Calu3 (cell line): ENCODE results near the gene MINDY2. TPM values are rescaled to one million over a fixed set of nuclear protein-coding genes. Genes with fewer than 3 reads are reported as not detected.

Experiments
- BruUV-seq: library from RNA; stranded (reverse); fragments of 400-500 nt; replicated peaks from 2 replicates; lab custom pipeline; 2021; lab: Mats Ljungman, UMichigan
- CTCF ChIA-PET: fragments of 300-600 bp; sonication (Branson Sonifier 250); formaldehyde crosslinking; loops from one replicate; lab custom pipeline; 2022; ENCODE audit warnings: antibody characterized with exemption; lab: Charles Lee
- DNase-seq: peaks from one replicate; pipeline ENCODE4 v3.0.0; 2022
- H3K27ac Mint-ChIP-seq: one replicate; pipeline ENCODE4 v1.8.0; 2022; ENCODE audit warnings: mixed read lengths; ENCODE audit not compliant: unreplicated experiment
- H3K27me3 Mint-ChIP-seq: one replicate; pipeline ENCODE4 v1.8.0; 2022; ENCODE audit warnings: mixed read lengths; ENCODE audit not compliant: unreplicated experiment
- H3K36me3 Mint-ChIP-seq: one replicate; pipeline ENCODE4 v1.8.0; 2022; ENCODE audit warnings: mild to moderate bottlenecking, moderate library complexity, mixed read lengths; ENCODE audit not compliant: insufficient read depth, unreplicated experiment
- H3K4me1 Mint-ChIP-seq: one replicate; pipeline ENCODE4 v1.8.0; 2022; ENCODE audit warnings: mild to moderate bottlenecking, low read depth, mixed read lengths; ENCODE audit not compliant: unreplicated experiment
- H3K4me3 Mint-ChIP-seq: one replicate; pipeline ENCODE4 v1.8.0; 2022; ENCODE audit warnings: mild to moderate bottlenecking, low read depth, moderate library complexity, mixed read lengths; ENCODE audit not compliant: unreplicated experiment
- H3K9me3 Mint-ChIP-seq: one replicate; pipeline ENCODE4 v1.8.0; 2022; ENCODE audit warnings: low read depth, mixed read lengths; ENCODE audit not compliant: unreplicated experiment
- CTCF ChIP-seq: fragments of 200-600 bp; IDR thresholded peaks from one replicate; pipeline ENCODE4 v1.8.0; 2022; ENCODE audit warnings: antibody characterized with exemption; ENCODE audit not compliant: unreplicated experiment
- intact Hi-C: fragments of 100-400 bp; cut with micrococcal nuclease; formaldehyde crosslinking; loops from one replicate; pipeline ENCODE4 v1.10.0; 2022; ENCODE audit not compliant: unreplicated experiment
- total RNA-seq: library from RNA; stranded (reverse); gene quantifications from 2 replicates; pipeline ENCODE4 v1.2.3, GENCODE V29; 2022

MINDY2 gene
- total RNA-seq, 1 experiment from 2014 or later: 59.0 TPM

- intact Hi-C loops: loop anchor here (5.0 kb wide), 4 partner anchors 81 to 544 kb away; partner anchors contain the start of gene SLTM
- Mint-ChIP-seq H3K4me3 (no peak overlapping the region), H3K4me1 (no peaks in the 10 kb centered on the region), H3K27me3 (no peaks in the 10 kb centered on the region), H3K36me3 (no peaks in the 10 kb centered on the region), H3K9me3 (no peaks in the 10 kb centered on the region), H3K27ac (no peak overlapping the region)
- CTCF ChIA-PET: interaction anchor here (1.0 to 2.2 kb wide), 11 partner anchors 19 to 559 kb away, joined by 3 to 17 read pairs (median 8); partner anchors contain the start of gene ADAM10
- BruUV-seq: TSS peak; percentile 20
- peak; percentile 65 for DNase-seq
- no peak for TF ChIP-seq CTCF
Observed at GRCh38 chr15:58771621-58772250, 634 bp downstream of the MINDY2 start.

GRCh38 chr15:58773024-58773423 lies 1.9 kb downstream of the MINDY2 start:
- TF ChIP-seq CTCF: no peak

GRCh38 chr15:58775402-58775801 lies 4.3 kb downstream of the MINDY2 start:
- intact Hi-C loops: no loop called here
- Mint-ChIP-seq H3K4me3 (no peak overlapping the region), H3K36me3 (peaks cover 20% of the 10 kb centered on the region), H3K27ac (no peak overlapping the region), H3K4me1 (no peaks in the 10 kb centered on the region), H3K9me3 (no peaks in the 10 kb centered on the region), H3K27me3 (no peaks in the 10 kb centered on the region)
- no peak for DNase-seq
- CTCF ChIA-PET: interaction anchor here (0.5 kb wide), 1 partner anchor 64 kb away, joined by 3 read pairs; no protein-coding TSS in a partner anchor
- no peak for TF ChIP-seq CTCF
- no TSS peak for BruUV-seq

More at GRCh38 chr15:58773024-58773423, 1.9 kb downstream of the MINDY2 start:
- H3K36me3 Mint-ChIP-seq: peaks cover 5% of the 10 kb centered on the region
- no TSS peak for BruUV-seq
- H3K4me3 Mint-ChIP-seq: no peak overlapping the region
- DNase-seq: no peak
- no peaks in the 10 kb centered on the region for H3K9me3 Mint-ChIP-seq
- CTCF ChIA-PET: interaction anchor here (0.6 kb wide), 3 partner anchors 167 to 504 kb away, joined by 3 to 5 read pairs (median 3); no protein-coding TSS in a partner anchor
- intact Hi-C loops: loop anchor here (5.0 kb wide), 4 partner anchors 79 to 546 kb away; partner anchors contain the start of gene SLTM
- no peak overlapping the region for H3K27ac Mint-ChIP-seq
- no peaks in the 10 kb centered on the region for H3K27me3 Mint-ChIP-seq
- H3K4me1 Mint-ChIP-seq: no peaks in the 10 kb centered on the region

- H3K4me1 Mint-ChIP-seq: no peaks in the 10 kb centered on the region
- no peak for TF ChIP-seq CTCF
- H3K9me3 Mint-ChIP-seq: no peaks in the 10 kb centered on the region
- peak overlapping the region; percentile 72 for H3K27ac Mint-ChIP-seq
- intact Hi-C loops: no loop called here
- no TSS peak for BruUV-seq
- H3K4me3 Mint-ChIP-seq: no peak overlapping the region
- H3K36me3 Mint-ChIP-seq: peaks cover 33% of the 10 kb centered on the region
- no peaks in the 10 kb centered on the region for H3K27me3 Mint-ChIP-seq
- CTCF ChIA-PET: interaction anchor here (1.0 kb wide), 1 partner anchor 16 kb away, joined by 3 read pairs; no protein-coding TSS in a partner anchor
- DNase-seq: no peak
Observed at GRCh38 chr15:58777107-58777506, 6.0 kb downstream of the MINDY2 start.
